Femur (tissue), 1 donor: Measurements from ENCODE around the gene FSD2.
"Not testable (repeated sequence)": the region's sequence is repeated elsewhere in the genome, so short reads cannot be mapped to it uniquely, and the experiment has no call there.

ENCODE experiments used
- DNase-seq: peaks from one replicate; pipeline ENCODE4 v3.0.0-alpha.2; 2017

Gene FSD2

GRCh38 chr15:82830427-82831173 is 24.7 kb upstream of the FSD2 start:
- DNase-seq = no peak

- DNase-seq = no peak
Observed at GRCh38 chr15:82829234-82829633, 23.4 kb upstream of the FSD2 start.

GRCh38 chr15:82828075-82828474 is 22.2 kb upstream of the FSD2 start:
- no peak for DNase-seq

- no peak for DNase-seq
Observed at GRCh38 chr15:82823049-82823448, 17.2 kb upstream of the FSD2 start.

- DNase-seq = not testable (repeated sequence)
Observed at GRCh38 chr15:82821851-82822250, 16.0 kb upstream of the FSD2 start.

- DNase-seq = not testable (repeated sequence)
Observed at GRCh38 chr15:82821396-82821795, 15.5 kb upstream of the FSD2 start.

GRCh38 chr15:82820128-82820527 is 14.3 kb upstream of the FSD2 start:
- DNase-seq = no peak

- no peak for DNase-seq
Observed at GRCh38 chr15:82812994-82813393, 7.1 kb upstream of the FSD2 start.

- no peak for DNase-seq
Observed at GRCh38 chr15:82810890-82811426, 5.1 kb upstream of the FSD2 start.

GRCh38 chr15:82810061-82810889 is 4.4 kb upstream of the FSD2 start:
- peak; percentile 59 for DNase-seq

GRCh38 chr15:82809308-82810060 is 3.6 kb upstream of the FSD2 start, which contains the start of gene WHAMM:
Gene WHAMM, plus strand, starts transcription at chr15:82809628. Its CDS starts 99 bp downstream, at chr15:82809727.
- DNase-seq = peak; percentile 99

- no peak for DNase-seq
Observed at GRCh38 chr15:82808634-82809041, 2.8 kb upstream of the FSD2 start.

GRCh38 chr15:82807920-82808633 is 2.2 kb upstream of the FSD2 start:
- DNase-seq = no peak

GRCh38 chr15:82804575-82804949 is 1.3 kb downstream of the FSD2 start:
- DNase-seq = no peak

GRCh38 chr15:82803793-82804574 is 1.9 kb downstream of the FSD2 start:
- DNase-seq = no peak

- DNase-seq = no peak
Observed at GRCh38 chr15:82802497-82802896, 3.4 kb downstream of the FSD2 start.

GRCh38 chr15:82799183-82799841 is 6.6 kb downstream of the FSD2 start:
- DNase-seq = no peak

- no peak for DNase-seq
Observed at GRCh38 chr15:82798531-82799166, 7.2 kb downstream of the FSD2 start.

GRCh38 chr15:82798104-82798503 is 7.8 kb downstream of the FSD2 start:
- DNase-seq = no peak

GRCh38 chr15:82793737-82794136 is 12.1 kb downstream of the FSD2 start:
- no peak for DNase-seq
